T-helper 1 cell treated with Interleukin-12 subunit alpha and Interleukin-12 subunit beta and Interleukin-4 antibody, amounts not matched to agents 30 μg/mL and 1 μg/mL, for 36 hours (primary cell): Measurements from ENCODE around the gene CLEC16A.

Experiments
- H3K27ac Mint-ChIP-seq: one replicate; pipeline ENCODE4 v1.8.0; 2021; ENCODE audit warnings: mild to moderate bottlenecking, mixed read lengths
- H3K27me3 Mint-ChIP-seq: one replicate; pipeline ENCODE4 v1.8.0; 2021; ENCODE audit warnings: low read depth, mixed read lengths
- H3K36me3 Mint-ChIP-seq: one replicate; pipeline ENCODE4 v1.8.0; 2021; ENCODE audit warnings: low read depth, mixed read lengths
- H3K4me1 Mint-ChIP-seq: one replicate; pipeline ENCODE4 v1.8.0; 2021; ENCODE audit warnings: low read depth, mixed read lengths
- H3K4me3 Mint-ChIP-seq: one replicate; pipeline ENCODE4 v1.8.0; 2021; ENCODE audit warnings: mild to moderate bottlenecking, moderate library complexity, mixed read lengths
- H3K9me3 Mint-ChIP-seq: one replicate; pipeline ENCODE4 v1.8.0; 2021; ENCODE audit warnings: mixed read lengths

CLEC16A gene

DNA sequence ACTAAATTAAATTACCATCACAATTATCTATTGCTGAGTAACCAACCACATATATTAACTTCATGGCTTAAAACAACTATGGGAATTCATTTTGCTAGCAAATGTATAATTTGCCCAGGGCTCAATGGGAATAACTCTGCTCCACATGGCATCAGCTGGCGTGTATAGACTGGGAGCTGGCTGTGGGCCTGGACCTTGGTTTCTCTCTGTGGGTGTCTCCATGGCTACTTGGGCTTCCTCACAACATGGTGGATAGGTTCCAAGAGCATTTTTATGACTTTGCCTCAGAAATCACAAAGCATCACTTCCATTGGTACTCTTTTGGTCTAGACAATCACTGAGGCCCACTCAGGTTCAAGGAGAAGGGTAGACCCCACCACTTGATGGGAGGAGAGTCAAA lies 166.8 kb downstream of the CLEC16A start:
- no peak overlapping the region for H3K27ac Mint-ChIP-seq
- H3K9me3 Mint-ChIP-seq: peaks cover 13% of the 10 kb centered on the region
- no peak overlapping the region for H3K4me3 Mint-ChIP-seq
- H3K36me3 Mint-ChIP-seq: peaks cover 29% of the 10 kb centered on the region
- peaks cover 51% of the 10 kb centered on the region for H3K4me1 Mint-ChIP-seq
- no peaks in the 10 kb centered on the region for H3K27me3 Mint-ChIP-seq

DNA sequence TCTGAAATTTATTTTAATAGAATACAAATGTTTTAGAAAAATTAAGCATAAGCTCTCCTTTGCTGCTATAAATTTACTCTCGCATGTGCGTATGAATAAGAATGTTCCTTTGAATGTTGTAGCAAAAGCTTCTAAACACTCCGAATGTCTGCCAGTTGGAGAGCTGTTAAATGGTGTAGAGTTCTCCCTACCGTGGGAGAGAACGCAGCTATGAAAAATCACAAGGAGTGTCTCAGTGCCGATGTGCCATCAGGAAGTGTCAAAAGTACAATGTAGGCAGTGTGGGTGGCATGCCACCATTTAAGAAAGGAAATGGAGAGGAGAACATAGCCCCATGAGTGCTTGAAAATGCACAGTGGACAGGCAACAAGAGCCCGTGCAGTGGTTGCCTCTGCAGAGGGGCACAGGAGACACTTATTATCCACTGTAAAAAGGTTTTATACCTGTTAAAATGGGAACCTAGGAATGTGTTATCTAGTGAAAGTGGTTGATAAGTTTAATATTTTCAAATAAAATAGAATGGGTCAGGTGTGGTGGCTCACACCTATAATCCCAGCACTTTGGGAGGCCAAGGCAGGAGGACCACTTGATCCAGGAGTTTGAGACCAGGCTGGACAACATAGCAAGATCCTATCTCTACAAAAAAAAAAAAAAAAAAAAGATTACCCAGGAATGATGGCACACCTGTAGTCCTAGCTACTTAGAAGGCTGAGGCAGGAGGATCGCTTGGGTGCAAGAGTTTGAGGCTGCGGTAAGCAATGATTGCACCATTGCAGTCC lies 167.7 kb downstream of the CLEC16A start:
- H3K4me3 Mint-ChIP-seq: no peak overlapping the region
- peaks cover 48% of the 10 kb centered on the region for H3K4me1 Mint-ChIP-seq
- peaks cover 36% of the 10 kb centered on the region for H3K36me3 Mint-ChIP-seq
- no peaks in the 10 kb centered on the region for H3K27me3 Mint-ChIP-seq
- peaks cover 13% of the 10 kb centered on the region for H3K9me3 Mint-ChIP-seq
- no peak overlapping the region for H3K27ac Mint-ChIP-seq

GRCh38 chr16:11112723-11113348 lies 168.5 kb downstream of the CLEC16A start:
- Mint-ChIP-seq H3K4me3 (no peak overlapping the region), H3K36me3 (peaks cover 38% of the 10 kb centered on the region), H3K4me1 (peaks cover 46% of the 10 kb centered on the region), H3K27me3 (no peaks in the 10 kb centered on the region), H3K9me3 (peaks cover 13% of the 10 kb centered on the region), H3K27ac (no peak overlapping the region)

- H3K4me3 Mint-ChIP-seq: peak overlapping the region; percentile 57
These were observed 170.2 kb downstream of the CLEC16A start for GRCh38 chr16:11114366-11115164.

DNA sequence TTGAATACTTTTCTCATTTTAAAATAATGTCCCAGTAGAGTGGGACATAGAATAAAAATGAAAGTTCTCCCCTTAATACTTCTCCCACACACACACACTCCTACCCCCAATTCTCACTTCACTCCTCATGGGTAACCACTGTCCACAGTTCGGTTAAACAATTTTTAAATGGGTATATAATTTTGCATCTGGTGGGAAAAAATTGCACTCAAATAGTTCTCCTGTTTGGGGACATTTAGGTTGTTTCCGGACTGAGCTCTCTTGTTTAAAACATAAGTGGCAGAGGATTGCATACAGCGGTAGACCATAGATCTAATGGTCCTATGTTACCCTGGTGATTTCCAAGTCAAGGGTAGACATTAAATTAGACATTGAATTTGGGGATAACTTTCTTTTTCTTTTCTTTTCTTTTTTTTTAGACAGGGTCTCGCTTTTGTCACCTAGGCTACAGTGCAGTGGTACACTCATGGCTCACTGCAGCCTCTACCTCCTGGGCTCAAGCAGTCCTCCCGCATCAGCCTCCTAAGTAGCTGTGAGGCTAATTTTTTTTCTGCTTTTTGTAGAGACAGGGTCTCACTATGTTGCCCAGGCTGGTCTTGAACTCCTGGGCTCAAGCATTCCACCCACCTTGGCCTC lies 173.3 kb downstream of the CLEC16A start:
- Mint-ChIP-seq H3K9me3 (no peaks in the 10 kb centered on the region), H3K27ac (no peak overlapping the region), H3K4me3 (no peak overlapping the region), H3K4me1 (peaks cover 40% of the 10 kb centered on the region), H3K27me3 (no peaks in the 10 kb centered on the region), H3K36me3 (peaks cover 40% of the 10 kb centered on the region)

More at GRCh38 chr16:11114366-11115164, 170.2 kb downstream of the CLEC16A start:
- H3K4me1 Mint-ChIP-seq: peaks cover 42% of the 10 kb centered on the region
- peaks cover 43% of the 10 kb centered on the region for H3K36me3 Mint-ChIP-seq
- peak overlapping the region; percentile 67 for H3K27ac Mint-ChIP-seq
- H3K27me3 Mint-ChIP-seq: no peaks in the 10 kb centered on the region
- peaks cover 13% of the 10 kb centered on the region for H3K9me3 Mint-ChIP-seq

- H3K36me3 Mint-ChIP-seq: peaks cover 42% of the 10 kb centered on the region
- H3K27me3 Mint-ChIP-seq: no peaks in the 10 kb centered on the region
- peaks cover 33% of the 10 kb centered on the region for H3K4me1 Mint-ChIP-seq
- no peak overlapping the region for H3K27ac Mint-ChIP-seq
- H3K4me3 Mint-ChIP-seq: no peak overlapping the region
- H3K9me3 Mint-ChIP-seq: no peaks in the 10 kb centered on the region
These were observed 174.1 kb downstream of the CLEC16A start for GRCh38 chr16:11118479-11118878.

- peaks cover 18% of the 10 kb centered on the region for H3K4me1 Mint-ChIP-seq
- no peak overlapping the region for H3K4me3 Mint-ChIP-seq
- no peak overlapping the region for H3K27ac Mint-ChIP-seq
- H3K27me3 Mint-ChIP-seq: no peaks in the 10 kb centered on the region
- peaks cover 51% of the 10 kb centered on the region for H3K36me3 Mint-ChIP-seq
- H3K9me3 Mint-ChIP-seq: no peaks in the 10 kb centered on the region
These were observed 176.8 kb downstream of the CLEC16A start for GRCh38 chr16:11121083-11121608.

DNA sequence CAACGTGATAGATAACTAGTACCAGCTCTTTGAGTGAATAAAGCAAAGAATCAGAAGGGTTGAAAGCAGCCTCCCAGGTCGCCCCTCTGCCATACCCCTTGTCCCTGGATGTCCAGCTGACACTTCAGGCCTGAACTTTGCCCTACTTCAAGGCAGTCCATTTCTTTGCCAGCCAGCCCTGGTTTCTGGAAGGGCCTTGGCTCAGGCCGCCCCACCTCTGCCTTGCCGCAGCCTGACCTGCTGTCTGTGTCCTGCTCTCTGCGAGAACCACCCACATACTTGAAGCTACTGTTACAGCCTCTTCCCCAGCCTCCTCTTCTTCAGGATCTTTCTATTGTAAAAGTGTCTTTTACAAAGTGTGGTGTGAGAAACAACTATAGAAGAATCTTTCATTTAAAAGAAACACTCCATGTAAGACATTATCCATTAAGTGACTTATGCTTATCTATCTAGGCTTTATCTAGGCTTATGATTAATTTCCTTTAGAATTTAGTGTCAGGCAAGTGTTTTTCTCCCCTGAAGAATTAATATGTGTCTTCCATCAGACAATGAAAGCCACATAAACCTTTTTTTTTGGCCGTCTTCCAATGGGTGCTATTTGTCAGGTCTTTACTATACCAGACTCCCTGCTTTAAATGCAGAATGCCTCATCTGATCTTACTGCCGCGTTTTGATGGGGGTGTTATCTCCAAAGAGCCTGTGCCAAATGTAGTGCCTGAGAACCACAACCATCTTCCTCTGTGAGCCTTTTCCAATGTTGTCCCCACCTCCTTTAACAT lies 177.7 kb downstream of the CLEC16A start:
- H3K9me3 Mint-ChIP-seq: no peaks in the 10 kb centered on the region
- H3K4me1 Mint-ChIP-seq: peaks cover 21% of the 10 kb centered on the region
- H3K27me3 Mint-ChIP-seq: no peaks in the 10 kb centered on the region
- peaks cover 52% of the 10 kb centered on the region for H3K36me3 Mint-ChIP-seq
- no peak overlapping the region for H3K4me3 Mint-ChIP-seq
- no peak overlapping the region for H3K27ac Mint-ChIP-seq

- Mint-ChIP-seq H3K27ac (no peak overlapping the region), H3K27me3 (no peaks in the 10 kb centered on the region), H3K36me3 (peaks cover 54% of the 10 kb centered on the region), H3K4me1 (peaks cover 21% of the 10 kb centered on the region), H3K4me3 (no peak overlapping the region), H3K9me3 (no peaks in the 10 kb centered on the region)
These were observed 179.3 kb downstream of the CLEC16A start for GRCh38 chr16:11123666-11124065.

- Mint-ChIP-seq H3K9me3 (no peaks in the 10 kb centered on the region), H3K4me1 (peaks cover 40% of the 10 kb centered on the region), H3K27me3 (no peaks in the 10 kb centered on the region), H3K36me3 (peaks cover 52% of the 10 kb centered on the region), H3K27ac (no peak overlapping the region), H3K4me3 (no peak overlapping the region)
These were observed 181.6 kb downstream of the CLEC16A start for GRCh38 chr16:11125936-11126335.

- Mint-ChIP-seq H3K27me3 (no peaks in the 10 kb centered on the region), H3K4me1 (peaks cover 42% of the 10 kb centered on the region), H3K4me3 (no peak overlapping the region), H3K9me3 (no peaks in the 10 kb centered on the region), H3K36me3 (peaks cover 50% of the 10 kb centered on the region), H3K27ac (no peak overlapping the region)
These were observed 182.2 kb downstream of the CLEC16A start for GRCh38 chr16:11126399-11127054.

- H3K4me1 Mint-ChIP-seq: peaks cover 48% of the 10 kb centered on the region
- H3K4me3 Mint-ChIP-seq: no peak overlapping the region
- no peaks in the 10 kb centered on the region for H3K27me3 Mint-ChIP-seq
- H3K36me3 Mint-ChIP-seq: peaks cover 49% of the 10 kb centered on the region
- H3K27ac Mint-ChIP-seq: no peak overlapping the region
- no peaks in the 10 kb centered on the region for H3K9me3 Mint-ChIP-seq
These were observed 183.3 kb downstream of the CLEC16A start for GRCh38 chr16:11127610-11128195.
